Left colon (tissue), 2 donors: ENCODE measurements around the gene FAM229A. TPM values are rescaled to one million over a fixed set of nuclear protein-coding genes. Genes with fewer than 3 reads are reported as not detected.

Source experiments
- ATAC-seq: fragments of 200-7000 bp; cut with Tn5 transposase; one replicate; pipeline ENCODE4 v1.9.1; 2020; ENCODE audit warnings: mild to moderate bottlenecking, moderate library complexity
- DNase-seq, 2 donors: peaks; one replicate each; pipeline ENCODE4 v3.0.0-alpha.2; 2020
- intact Hi-C, 2 donors: fragments of 100-400 bp; cut with DNase I in 1 of 2; cut with micrococcal nuclease in 1 of 2; formaldehyde crosslinking; loops; one replicate each; pipeline versions ENCODE4 v1.11.2 to v1.14.0; 2022; cut with DNase I, micrococcal nuclease
- total RNA-seq, 2 donors: library from RNA; stranded (reverse); fragmentation: NEBNext Ultra II Directional; extraction: Animal tissue kit (Norgen Biotek cat#: 25700); gene quantifications; one replicate each; pipeline ENCODE4 v1.2.1, GENCODE V29; 2021
- donor health status: DM: no; HTN: no; CAD: no.
- donor health status: DM: yes; HTN: yes; CAD: no.

The FAM229A gene
- total RNA-seq, 2 donors from 2014 or later: 7.9 to 8.9 TPM

GRCh38 chr1:32335535-32335789, 26.8 kb downstream of the FAM229A start:
- intact Hi-C loops: no loop called here
- no peak for DNase-seq
- ATAC-seq: no peak

- DNase-seq: peak; percentile 44 to 75
- peak; percentile 48 for ATAC-seq
- intact Hi-C loops: no loop called here
Observed at GRCh38 chr1:32334864-32335534, 27.3 kb downstream of the FAM229A start.

- DNase-seq (no peak), ATAC-seq (peak; percentile 12)
- intact Hi-C loops: no loop called here
Observed at GRCh38 chr1:32334274-32334861, 27.9 kb downstream of the FAM229A start.

- intact Hi-C loops: no loop called here
- no peak for ATAC-seq
- DNase-seq: no peak
Observed at GRCh38 chr1:32333251-32333963, 28.9 kb downstream of the FAM229A start.

GRCh38 chr1:32332290-32333079, 29.8 kb downstream of the FAM229A start:
- DNase-seq (peak in 1 of 2 donors; percentile 38), ATAC-seq (peak; percentile 7)
- intact Hi-C loops: no loop called here

- intact Hi-C loops: no loop called here
- ATAC-seq: no peak
- DNase-seq: no peak
Observed at GRCh38 chr1:32331549-32331948, 30.7 kb downstream of the FAM229A start.

GRCh38 chr1:32330558-32331151, 31.6 kb downstream of the FAM229A start:
- no peak for DNase-seq
- no peak for ATAC-seq
- intact Hi-C loops: no loop called here

- DNase-seq (no peak), ATAC-seq (no peak)
- intact Hi-C loops: no loop called here
Observed at GRCh38 chr1:32329931-32330466, 32.3 kb downstream of the FAM229A start.

- intact Hi-C loops: no loop called here
- DNase-seq (no peak), ATAC-seq (no peak)
Observed at GRCh38 chr1:32327204-32327603, 35.1 kb downstream of the FAM229A start.

- DNase-seq (peak; percentile 80 to 91), ATAC-seq (peak; percentile 92)
- intact Hi-C loops: no loop called here
Observed at GRCh38 chr1:32321712-32322291, 40.5 kb downstream of the FAM229A start.

- no peak for ATAC-seq
- no peak for DNase-seq
- intact Hi-C loops: no loop called here
Observed at GRCh38 chr1:32318127-32318869, 44.0 kb downstream of the FAM229A start.

- intact Hi-C loops: no loop called here
- ATAC-seq (no peak), DNase-seq (no peak)
Observed at GRCh38 chr1:32316903-32317277, 45.4 kb downstream of the FAM229A start.

- DNase-seq (no peak), ATAC-seq (no peak)
- intact Hi-C loops: no loop called here
Observed at GRCh38 chr1:32311709-32312393, 50.4 kb downstream of the FAM229A start.

Other genes with a start within 250 kb of the FAM229A start
- gene TXLNA, start 182.8 kb downstream of the FAM229A start, total RNA-seq: 10 to 100 TPM; 34.5 to 37.6 TPM
- 1 to 10 TPM; 1.3 to 2.3 TPM for gene CCDC28B, start 161.9 kb downstream of the FAM229A start, total RNA-seq
- 1 to 10 TPM; 1.3 to 1.8 TPM for gene IQCC, start 156.8 kb downstream of the FAM229A start, total RNA-seq
- gene DCDC2B, start 153.4 kb downstream of the FAM229A start, total RNA-seq: not detected
- gene TMEM234, start 140.1 kb downstream of the FAM229A start, total RNA-seq: 10 to 100 TPM; 24.2 to 28.0 TPM
- 100 to 1,000 TPM; 115 to 128 TPM for gene EIF3I, start 140.1 kb downstream of the FAM229A start, total RNA-seq
- gene FAM167B, start 115.3 kb downstream of the FAM229A start, total RNA-seq: 1 to 10 TPM; 2.8 to 3.3 TPM
- gene LCK, start 111.2 kb downstream of the FAM229A start, total RNA-seq: 1 to 10 TPM; 2.0 to 4.2 TPM
- 100 to 1,000 TPM; 218 to 252 TPM for gene HDAC1, start 70.4 kb downstream of the FAM229A start, total RNA-seq
- 100 to 1,000 TPM; 135 to 144 TPM for gene MARCKSL1, start 26.3 kb downstream of the FAM229A start, total RNA-seq
- 1 to 10 TPM; 1.2 to 1.9 TPM for gene TSSK3, start 54 bp upstream of the FAM229A start, total RNA-seq
- gene BSDC1, start 32.0 kb upstream of the FAM229A start, total RNA-seq: 10 to 100 TPM; 73.0 to 87.9 TPM
- gene ZBTB8B, start 102.6 kb upstream of the FAM229A start, total RNA-seq: not detected
- 1 to 10 TPM; 6.0 to 6.7 TPM for gene ZBTB8A, start 176.9 kb upstream of the FAM229A start, total RNA-seq